Fibroblast of the aortic adventitia (primary cell): ENCODE measurements around the gene TXNL4A. TPM values are rescaled to one million over a fixed set of nuclear protein-coding genes. Genes with fewer than 3 reads are reported as not detected.

Experiments used
- DNase-seq: peaks from one replicate; pipeline ENCODE4 v3.0.0-alpha.2; 2010; ENCODE audit warnings: low read depth
- H3K4me3 ChIP-seq: 2 replicates; pipeline ENCODE4 v1.5.1; 2011; ENCODE audit warnings: low read depth, mild to moderate bottlenecking, control low read depth, low read length, moderate library complexity
- total RNA-seq: library from RNA; depleted of rRNA; stranded (reverse); fragments of >200 nt; gene quantifications from 2 replicates; pipeline ENCODE4 v1.2.3, GENCODE V29; 2012; ENCODE audit warnings: low replicate concordance
- TF ChIP-seq, protein P1 (sequence below): IDR thresholded peaks from 2 replicates; pipeline ENCODE4 v1.5.1; 2011; ENCODE audit warnings: mild to moderate bottlenecking, low read length, control low read depth, inconsistent platforms; ENCODE audit not compliant: insufficient read depth

TXNL4A gene
- total RNA-seq, 1 donor = 54.6 TPM

DNA sequence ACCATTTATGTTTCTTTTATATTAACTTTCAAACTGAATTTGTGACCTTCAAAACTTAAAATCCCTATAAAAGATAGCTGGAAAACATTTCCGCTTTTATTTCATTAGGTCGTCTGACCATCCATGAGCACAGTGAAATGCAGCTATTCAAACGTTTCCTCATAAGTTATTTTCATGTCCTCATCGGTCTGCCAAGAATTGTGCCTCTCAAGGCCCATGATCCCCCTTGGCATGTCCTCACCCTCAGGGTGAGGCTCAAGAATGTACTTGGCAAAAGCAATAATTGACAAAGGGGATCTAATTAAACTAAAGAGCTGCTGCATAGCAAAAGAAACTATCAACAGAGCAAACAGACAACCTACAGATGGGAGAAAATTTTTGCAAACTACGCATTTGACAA is 49.3 kb downstream of the TXNL4A start:
- H3K4me3 ChIP-seq = no peak overlapping the region
- TF ChIP-seq, protein P1, sequence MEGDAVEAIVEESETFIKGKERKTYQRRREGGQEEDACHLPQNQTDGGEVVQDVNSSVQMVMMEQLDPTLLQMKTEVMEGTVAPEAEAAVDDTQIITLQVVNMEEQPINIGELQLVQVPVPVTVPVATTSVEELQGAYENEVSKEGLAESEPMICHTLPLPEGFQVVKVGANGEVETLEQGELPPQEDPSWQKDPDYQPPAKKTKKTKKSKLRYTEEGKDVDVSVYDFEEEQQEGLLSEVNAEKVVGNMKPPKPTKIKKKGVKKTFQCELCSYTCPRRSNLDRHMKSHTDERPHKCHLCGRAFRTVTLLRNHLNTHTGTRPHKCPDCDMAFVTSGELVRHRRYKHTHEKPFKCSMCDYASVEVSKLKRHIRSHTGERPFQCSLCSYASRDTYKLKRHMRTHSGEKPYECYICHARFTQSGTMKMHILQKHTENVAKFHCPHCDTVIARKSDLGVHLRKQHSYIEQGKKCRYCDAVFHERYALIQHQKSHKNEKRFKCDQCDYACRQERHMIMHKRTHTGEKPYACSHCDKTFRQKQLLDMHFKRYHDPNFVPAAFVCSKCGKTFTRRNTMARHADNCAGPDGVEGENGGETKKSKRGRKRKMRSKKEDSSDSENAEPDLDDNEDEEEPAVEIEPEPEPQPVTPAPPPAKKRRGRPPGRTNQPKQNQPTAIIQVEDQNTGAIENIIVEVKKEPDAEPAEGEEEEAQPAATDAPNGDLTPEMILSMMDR = no peak
- DNase-seq = no peak

DNA sequence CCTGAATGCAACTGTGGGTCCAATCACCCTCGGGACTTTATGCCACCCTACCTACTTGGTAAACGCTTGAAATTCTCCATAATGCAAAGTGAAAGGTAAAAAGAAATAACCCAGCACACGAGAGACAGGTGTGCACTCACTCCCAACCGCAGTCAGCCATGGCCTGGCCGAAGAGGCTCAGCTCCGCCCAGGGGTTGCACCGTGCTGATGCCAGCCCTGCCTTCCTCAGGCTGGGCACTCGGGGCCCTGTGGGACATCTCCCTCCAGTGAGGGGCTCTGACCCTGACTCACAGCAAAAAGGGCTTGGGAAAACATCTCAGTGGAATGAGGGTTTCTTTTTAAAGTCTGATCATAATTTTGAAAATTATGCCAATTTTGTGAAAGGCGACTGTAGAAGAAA is 50.2 kb downstream of the TXNL4A start:
- TF ChIP-seq, protein P1 = no peak
- no peak overlapping the region for H3K4me3 ChIP-seq
- DNase-seq = no peak

DNA sequence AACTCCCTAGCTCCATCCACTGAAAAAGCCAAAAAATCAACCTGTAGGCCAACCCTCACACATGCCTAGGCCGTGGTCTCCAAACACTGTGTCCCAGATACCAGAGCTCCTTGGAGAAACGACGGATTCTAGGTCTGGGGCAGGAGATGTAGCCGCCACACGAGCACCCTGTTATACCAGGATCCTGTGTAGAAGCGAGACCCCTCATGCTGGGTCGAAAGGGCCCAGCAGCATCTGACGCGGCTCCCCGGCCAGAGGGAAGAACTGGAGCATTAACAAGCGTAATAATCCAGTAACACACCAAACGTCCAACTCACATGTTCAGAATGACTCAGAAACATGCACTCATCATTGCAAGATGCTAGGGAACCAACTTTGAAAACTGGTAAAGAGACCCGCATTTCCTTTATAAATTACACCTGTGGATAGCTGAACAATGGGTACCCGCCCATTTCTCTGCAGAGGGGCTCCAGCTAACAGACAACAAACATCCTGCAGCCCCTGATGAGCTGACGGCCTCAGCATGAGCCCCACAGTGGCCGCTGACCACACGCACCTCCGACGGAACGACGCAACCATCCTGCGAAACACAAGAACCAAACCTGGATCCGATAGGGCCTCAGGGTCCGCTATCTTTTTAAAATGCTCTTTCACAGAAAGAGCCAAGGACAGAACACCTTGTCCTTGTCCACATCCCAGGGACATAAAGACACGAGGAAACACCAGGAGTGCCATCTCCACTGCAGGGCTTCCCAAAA is 51.1 kb downstream of the TXNL4A start:
- TF ChIP-seq, protein P1 = no peak
- DNase-seq = no peak
- H3K4me3 ChIP-seq = no peak overlapping the region

DNA sequence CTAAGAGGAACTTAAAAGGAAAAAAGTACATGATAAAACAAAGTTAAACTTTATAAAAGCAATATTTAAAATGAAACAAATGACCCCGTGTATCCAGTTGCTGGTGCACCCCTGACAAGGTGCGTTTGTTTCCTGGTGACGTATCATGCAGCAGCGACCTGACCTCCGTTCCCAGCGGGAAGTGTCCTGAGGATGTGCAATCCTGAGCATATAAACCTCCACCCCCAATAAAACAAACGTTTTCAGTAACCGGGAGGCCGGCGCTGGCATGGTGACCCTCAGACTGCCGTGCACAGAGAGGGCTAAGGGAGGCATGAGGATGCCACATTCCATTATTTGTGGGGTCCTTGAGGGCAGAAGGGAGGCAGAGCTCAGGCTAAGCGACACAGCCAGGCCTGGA is 51.7 kb downstream of the TXNL4A start:
- H3K4me3 ChIP-seq = no peak overlapping the region
- TF ChIP-seq, protein P1 = no peak
- DNase-seq = no peak

DNA sequence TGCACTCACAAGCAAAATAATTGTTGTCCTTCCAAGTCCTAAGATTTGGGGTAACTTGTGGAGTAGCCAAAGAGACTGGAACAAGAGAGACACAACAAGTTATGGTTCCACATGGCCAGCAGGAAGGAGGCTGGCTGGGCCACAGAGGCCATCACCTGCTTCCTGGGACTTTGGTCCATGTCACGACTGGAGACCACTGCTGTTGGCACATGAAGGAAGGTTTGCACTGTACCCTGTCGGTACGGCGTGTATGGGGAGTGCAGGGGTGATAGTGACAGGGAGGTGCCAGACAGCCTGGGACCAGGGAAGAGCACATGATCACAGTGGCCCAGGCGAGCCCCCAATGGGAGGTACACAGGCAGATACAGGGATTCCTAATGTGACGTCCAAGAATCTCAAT is 52.4 kb downstream of the TXNL4A start:
- H3K4me3 ChIP-seq = no peak overlapping the region
- DNase-seq = no peak
- TF ChIP-seq, protein P1 = no peak

DNA sequence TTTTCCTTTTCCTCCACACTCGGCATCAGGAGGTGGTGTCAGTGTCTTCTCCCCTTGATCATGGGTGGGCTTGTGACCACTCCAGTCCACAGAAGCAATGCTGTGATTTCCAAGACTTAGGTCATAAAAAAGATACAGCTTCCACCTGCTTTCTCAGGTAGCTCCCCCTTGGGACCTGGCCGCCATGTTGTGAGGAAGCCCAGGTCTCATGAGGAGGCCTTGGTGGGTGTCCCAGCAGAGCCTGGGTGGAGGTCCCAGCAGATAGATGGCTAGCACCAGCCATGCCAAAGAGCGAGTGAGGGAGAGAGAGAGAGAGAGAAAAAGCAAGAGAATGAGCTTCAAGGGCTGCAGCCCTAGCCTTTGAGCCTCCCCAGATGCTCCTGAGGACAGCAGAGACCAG is 52.9 kb downstream of the TXNL4A start:
- DNase-seq = no peak
- no peak overlapping the region for H3K4me3 ChIP-seq
- TF ChIP-seq, protein P1 = no peak

DNA sequence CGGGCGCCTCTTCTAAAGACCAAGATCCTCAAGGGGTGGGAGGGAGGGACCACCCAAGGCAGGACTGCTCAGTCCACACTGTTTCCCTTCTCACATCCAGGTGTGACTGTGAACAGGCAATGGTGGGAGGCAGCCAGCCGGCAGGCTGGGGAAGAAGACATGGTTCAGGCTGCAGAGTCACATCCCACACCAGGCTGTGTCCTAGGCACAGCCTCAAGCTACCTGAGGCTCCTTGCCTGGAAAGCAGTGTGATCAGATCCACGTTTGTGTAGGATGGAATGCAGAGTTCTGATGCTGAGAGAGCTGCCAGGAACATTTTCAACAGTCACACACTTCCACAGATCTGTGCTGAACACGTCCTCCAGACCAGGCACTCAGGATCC is 53.3 kb downstream of the TXNL4A start:
- DNase-seq = no peak
- no peak overlapping the region for H3K4me3 ChIP-seq
- TF ChIP-seq, protein P1 = no peak
